Neuron (in vitro differentiated cells): Measurements from ENCODE around the gene SH3PXD2A.

Experiments used
- H2AFZ ChIP-seq: one replicate; pipeline ENCODE4 v1.6.1; 2013; ENCODE audit warnings: low read depth, mild to moderate bottlenecking, inconsistent platforms, low read length, moderate library complexity
- H3K27me3 ChIP-seq: one replicate; pipeline ENCODE4 v1.6.1; 2013; ENCODE audit warnings: low read length; ENCODE audit not compliant: insufficient read depth
- H3K36me3 ChIP-seq: one replicate; pipeline ENCODE4 v1.6.1; 2013; ENCODE audit warnings: low read length; ENCODE audit not compliant: insufficient read depth
- H3K4me1 ChIP-seq: one replicate; pipeline ENCODE4 v1.6.1; 2013; ENCODE audit warnings: low read length; ENCODE audit not compliant: insufficient read depth
- H3K4me3 ChIP-seq: 2 replicates; pipeline ENCODE4 v1.5.1; 2013; ENCODE audit warnings: mild to moderate bottlenecking, low read length, moderate library complexity
- H3K9me3 ChIP-seq: one replicate; pipeline ENCODE4 v1.6.1; 2013; ENCODE audit warnings: low read length

The SH3PXD2A gene

GRCh38 chr10:103840740-103841070 is 14.7 kb downstream of the SH3PXD2A start:
- Histone ChIP-seq H3K4me3 (no peak overlapping the region), H3K4me1 (no peaks in the 10 kb centered on the region), H3K36me3 (no peaks in the 10 kb centered on the region), H2AFZ (no peak overlapping the region), H3K9me3 (no peaks in the 10 kb centered on the region), H3K27me3 (no peaks in the 10 kb centered on the region)

GRCh38 chr10:103839872-103840739 is 15.3 kb downstream of the SH3PXD2A start:
- Histone ChIP-seq H2AFZ (no peak overlapping the region), H3K4me3 (no peak overlapping the region), H3K4me1 (no peaks in the 10 kb centered on the region), H3K27me3 (no peaks in the 10 kb centered on the region), H3K36me3 (no peaks in the 10 kb centered on the region), H3K9me3 (no peaks in the 10 kb centered on the region)

GRCh38 chr10:103839519-103839871 is 15.9 kb downstream of the SH3PXD2A start:
- Histone ChIP-seq H3K4me1 (no peaks in the 10 kb centered on the region), H3K4me3 (no peak overlapping the region), H2AFZ (no peak overlapping the region), H3K9me3 (no peaks in the 10 kb centered on the region), H3K27me3 (no peaks in the 10 kb centered on the region), H3K36me3 (no peaks in the 10 kb centered on the region)

GRCh38 chr10:103838862-103839518 is 16.4 kb downstream of the SH3PXD2A start:
- H3K36me3 ChIP-seq = no peaks in the 10 kb centered on the region
- H3K27me3 ChIP-seq = no peaks in the 10 kb centered on the region
- no peaks in the 10 kb centered on the region for H3K4me1 ChIP-seq
- no peak overlapping the region for H2AFZ ChIP-seq
- no peak overlapping the region for H3K4me3 ChIP-seq
- no peaks in the 10 kb centered on the region for H3K9me3 ChIP-seq

GRCh38 chr10:103838070-103838395 is 17.3 kb downstream of the SH3PXD2A start:
- Histone ChIP-seq H3K9me3 (no peaks in the 10 kb centered on the region), H3K4me1 (no peaks in the 10 kb centered on the region), H3K4me3 (no peak overlapping the region), H2AFZ (no peak overlapping the region), H3K36me3 (no peaks in the 10 kb centered on the region), H3K27me3 (no peaks in the 10 kb centered on the region)

- Histone ChIP-seq H3K36me3 (no peaks in the 10 kb centered on the region), H3K4me3 (no peak overlapping the region), H2AFZ (no peak overlapping the region), H3K4me1 (no peaks in the 10 kb centered on the region), H3K9me3 (no peaks in the 10 kb centered on the region), H3K27me3 (no peaks in the 10 kb centered on the region)
These were observed 17.9 kb downstream of the SH3PXD2A start for GRCh38 chr10:103837370-103838069.

- Histone ChIP-seq H3K9me3 (no peaks in the 10 kb centered on the region), H3K4me3 (no peak overlapping the region), H3K27me3 (no peaks in the 10 kb centered on the region), H3K4me1 (no peaks in the 10 kb centered on the region), H3K36me3 (no peaks in the 10 kb centered on the region), H2AFZ (no peak overlapping the region)
These were observed 18.5 kb downstream of the SH3PXD2A start for GRCh38 chr10:103836861-103837260.

GRCh38 chr10:103836273-103836672 is 19.1 kb downstream of the SH3PXD2A start:
- H2AFZ ChIP-seq = no peak overlapping the region
- H3K4me3 ChIP-seq = no peak overlapping the region
- no peaks in the 10 kb centered on the region for H3K36me3 ChIP-seq
- no peaks in the 10 kb centered on the region for H3K4me1 ChIP-seq
- H3K27me3 ChIP-seq = no peaks in the 10 kb centered on the region
- no peaks in the 10 kb centered on the region for H3K9me3 ChIP-seq

GRCh38 chr10:103835096-103836050 is 20.0 kb downstream of the SH3PXD2A start:
- Histone ChIP-seq H3K4me1 (no peaks in the 10 kb centered on the region), H3K9me3 (no peaks in the 10 kb centered on the region), H3K27me3 (no peaks in the 10 kb centered on the region), H3K4me3 (no peak overlapping the region), H2AFZ (no peak overlapping the region), H3K36me3 (no peaks in the 10 kb centered on the region)

- no peak overlapping the region for H3K4me3 ChIP-seq
- H2AFZ ChIP-seq = no peak overlapping the region
- no peaks in the 10 kb centered on the region for H3K9me3 ChIP-seq
- no peaks in the 10 kb centered on the region for H3K4me1 ChIP-seq
- H3K27me3 ChIP-seq = no peaks in the 10 kb centered on the region
- no peaks in the 10 kb centered on the region for H3K36me3 ChIP-seq
These were observed 20.8 kb downstream of the SH3PXD2A start for GRCh38 chr10:103834436-103835095.

- no peaks in the 10 kb centered on the region for H3K4me1 ChIP-seq
- H3K9me3 ChIP-seq = no peaks in the 10 kb centered on the region
- no peaks in the 10 kb centered on the region for H3K36me3 ChIP-seq
- H3K27me3 ChIP-seq = no peaks in the 10 kb centered on the region
- no peak overlapping the region for H2AFZ ChIP-seq
- H3K4me3 ChIP-seq = no peak overlapping the region
These were observed 21.5 kb downstream of the SH3PXD2A start for GRCh38 chr10:103833731-103834365.

GRCh38 chr10:103832806-103833205 is 22.6 kb downstream of the SH3PXD2A start:
- Histone ChIP-seq H2AFZ (no peak overlapping the region), H3K4me1 (no peaks in the 10 kb centered on the region), H3K36me3 (no peaks in the 10 kb centered on the region), H3K27me3 (no peaks in the 10 kb centered on the region), H3K9me3 (no peaks in the 10 kb centered on the region), H3K4me3 (no peak overlapping the region)
